Activated gamma-delta T cell treated with anti-CD3 and anti-CD28 coated beads, Interleukin-2, amount 50 U/mL, for 16 hours (primary cell): Measurements from ENCODE around the gene CHRNG.
"Not testable (repeated sequence)": the region's sequence is repeated elsewhere in the genome, so short reads cannot be mapped to it uniquely, and the experiment has no call there.

Experiments
- DNase-seq: peaks from one replicate; pipeline ENCODE4 v3.0.0-alpha.2; 2020; ENCODE audit warnings: low read depth

Gene CHRNG

GRCh38 chr2:232543928-232544631, 4.6 kb downstream of the CHRNG start:
- DNase-seq = no peak

- DNase-seq = no peak
Observed at GRCh38 chr2:232544674-232545073, 5.2 kb downstream of the CHRNG start.

- no peak for DNase-seq
Observed at GRCh38 chr2:232545511-232546375, 6.3 kb downstream of the CHRNG start.

GRCh38 chr2:232547991-232548390, 8.5 kb downstream of the CHRNG start:
- no peak for DNase-seq

DNA sequence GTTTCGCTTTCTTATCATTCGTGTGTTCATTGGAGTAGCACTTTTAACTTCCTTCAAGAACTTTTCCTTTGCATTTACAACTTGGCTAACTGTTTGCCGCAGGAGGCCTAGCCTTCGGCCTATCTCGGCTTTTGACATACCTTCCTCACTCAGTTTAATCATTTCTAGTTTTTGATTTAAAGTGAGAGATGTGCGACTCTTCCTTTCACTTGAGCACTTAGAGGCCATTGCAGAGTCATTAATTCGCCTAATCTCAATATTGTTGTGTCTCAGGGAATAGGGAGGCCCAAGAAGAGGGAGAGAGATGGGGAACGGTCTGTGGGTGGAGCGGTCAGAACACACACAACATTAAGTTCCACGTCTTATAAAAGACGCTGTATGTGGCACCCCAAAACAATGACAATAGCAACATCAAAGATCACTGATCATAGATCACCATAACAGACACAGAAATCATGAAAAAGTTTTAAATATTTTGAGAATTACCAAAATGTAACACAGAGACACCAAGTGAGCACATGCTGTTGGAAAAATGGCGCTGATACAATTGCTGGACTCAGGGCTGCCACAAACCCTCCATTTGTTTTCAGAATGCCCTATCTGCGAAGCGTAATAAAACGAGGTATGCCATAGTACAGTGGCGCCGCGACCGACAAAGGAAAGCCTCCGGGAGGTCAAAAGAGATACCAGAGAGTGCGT, 10.3 kb downstream of the CHRNG start:
- DNase-seq = no peak

- peak; percentile 87 for DNase-seq
Observed at GRCh38 chr2:232550354-232551249, 11.1 kb downstream of the CHRNG start, which contains the start of the genes EIF4E2 and TIGD1. TSS of gene EIF4E2 (plus strand) at chr2:232550689. CDS start at chr2:232550725, 36 bp downstream. TSS of gene TIGD1 (minus strand) at chr2:232550557. CDS start at chr2:232549882, 675 bp downstream.

DNA sequence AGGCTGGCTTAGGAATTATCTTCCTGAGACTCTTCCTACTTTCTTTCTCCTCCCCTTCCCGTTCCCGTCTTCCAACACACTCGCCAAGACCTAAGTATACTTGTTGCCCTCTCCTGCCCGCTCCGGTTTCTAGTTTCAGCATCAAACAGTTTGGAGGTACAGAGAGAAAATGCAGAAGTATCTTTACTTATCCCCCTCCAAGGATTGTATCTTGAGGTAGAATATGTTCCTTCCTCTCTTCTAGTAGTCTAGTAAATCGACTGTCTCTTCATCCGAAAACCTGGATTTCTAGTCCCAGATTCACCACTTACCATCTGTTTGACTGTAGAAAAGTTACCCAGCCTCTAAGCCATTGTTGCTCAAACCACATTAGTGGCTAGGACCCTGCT, 11.8 kb downstream of the CHRNG start:
- no peak for DNase-seq

DNA sequence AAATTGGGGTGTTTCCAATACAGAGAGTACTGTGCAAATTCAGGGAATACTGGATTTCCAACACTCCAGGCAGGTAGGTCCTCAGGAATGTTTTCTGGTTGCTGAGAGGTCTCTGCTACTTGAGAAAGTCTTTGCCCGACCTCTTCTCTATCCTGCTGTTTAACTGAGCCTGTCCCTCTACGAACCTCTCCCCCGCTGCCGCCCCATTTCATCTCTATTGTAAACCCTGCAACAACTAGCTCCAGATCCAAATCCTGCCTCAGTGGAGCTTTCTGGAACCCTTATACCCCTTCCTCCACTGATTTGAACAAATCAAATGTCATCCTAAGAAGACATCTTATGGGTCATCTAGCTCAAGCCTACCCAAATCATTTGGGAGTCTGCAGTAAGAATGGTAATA, 12.3 kb downstream of the CHRNG start:
- no peak for DNase-seq

- no peak for DNase-seq
Observed at GRCh38 chr2:232556426-232556825, 16.9 kb downstream of the CHRNG start.

DNA sequence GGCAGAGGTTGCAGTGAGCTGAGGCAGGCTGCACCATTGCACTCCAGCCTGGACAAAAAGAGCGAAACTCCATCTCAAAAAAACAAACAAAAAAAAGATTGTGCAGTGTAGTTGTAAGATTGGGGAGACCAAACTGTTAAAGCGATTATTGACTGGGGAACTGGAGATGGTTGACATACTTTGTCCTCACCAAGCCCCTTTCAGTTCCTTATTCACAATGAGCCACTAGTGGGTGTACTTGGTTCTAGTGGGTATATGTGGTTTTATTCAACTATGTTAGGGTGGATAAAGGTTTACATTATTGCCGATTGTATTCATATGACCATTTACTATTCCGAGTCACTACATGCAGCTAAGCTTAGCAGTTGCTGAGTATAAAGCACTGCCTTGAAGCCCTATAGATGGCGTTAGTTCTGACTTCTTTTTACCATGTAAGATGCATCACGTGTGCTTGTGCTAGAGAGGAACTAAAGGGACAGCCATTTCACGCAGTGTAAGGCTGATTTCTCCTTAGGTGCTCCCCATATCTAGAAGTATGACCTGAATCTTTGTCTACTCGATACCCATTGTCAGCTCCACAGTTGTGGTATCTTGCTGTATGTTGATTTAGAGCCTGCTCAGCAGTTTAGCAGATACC, 23.1 kb downstream of the CHRNG start:
- no peak for DNase-seq

- DNase-seq = no peak
Observed at GRCh38 chr2:232563580-232563979, 24.1 kb downstream of the CHRNG start.

GRCh38 chr2:232567721-232568120, 28.2 kb downstream of the CHRNG start:
- DNase-seq = no peak

- DNase-seq = no peak
Observed at GRCh38 chr2:232568161-232568560, 28.7 kb downstream of the CHRNG start.

DNA sequence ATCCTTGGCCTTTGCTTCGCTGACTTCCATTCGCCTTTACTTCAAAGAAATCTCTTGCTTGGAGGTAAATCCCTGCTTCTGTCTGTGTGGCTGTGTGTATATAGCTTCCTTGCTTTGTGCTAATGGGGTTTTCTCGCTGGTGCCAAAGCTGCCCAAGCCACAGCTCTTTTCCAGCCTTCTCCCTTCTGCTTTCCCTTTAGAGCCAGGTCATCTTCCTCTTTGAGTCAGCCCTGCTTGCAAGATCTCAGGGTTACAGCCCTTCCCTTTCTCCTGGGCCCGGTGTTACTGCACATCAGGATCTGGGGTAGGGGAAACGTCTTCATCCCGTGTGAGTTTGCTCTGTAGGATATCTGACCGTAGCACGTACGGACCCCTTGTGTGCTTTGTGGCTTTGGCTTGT, 30.0 kb downstream of the CHRNG start:
- no peak for DNase-seq

DNA sequence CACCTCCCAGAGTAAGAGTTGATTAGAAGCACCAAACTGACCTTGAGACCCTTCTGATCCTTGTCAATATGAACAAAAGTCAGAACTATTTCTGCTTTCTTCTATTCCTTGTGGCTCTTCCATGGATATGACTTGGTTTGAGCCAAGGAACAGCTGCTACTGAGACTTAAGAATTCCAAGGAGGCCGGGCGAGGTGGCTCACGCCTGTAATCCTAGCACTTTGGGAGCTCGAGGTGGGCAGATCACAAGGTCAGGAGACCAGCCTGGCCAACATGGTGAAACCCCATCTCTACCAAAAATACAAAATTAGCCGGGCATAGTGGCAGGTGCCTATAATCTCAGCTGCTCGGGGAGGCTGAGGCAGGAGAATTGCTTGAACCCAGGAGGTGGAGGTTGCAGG, 31.0 kb downstream of the CHRNG start:
- not testable (repeated sequence) for DNase-seq

DNA sequence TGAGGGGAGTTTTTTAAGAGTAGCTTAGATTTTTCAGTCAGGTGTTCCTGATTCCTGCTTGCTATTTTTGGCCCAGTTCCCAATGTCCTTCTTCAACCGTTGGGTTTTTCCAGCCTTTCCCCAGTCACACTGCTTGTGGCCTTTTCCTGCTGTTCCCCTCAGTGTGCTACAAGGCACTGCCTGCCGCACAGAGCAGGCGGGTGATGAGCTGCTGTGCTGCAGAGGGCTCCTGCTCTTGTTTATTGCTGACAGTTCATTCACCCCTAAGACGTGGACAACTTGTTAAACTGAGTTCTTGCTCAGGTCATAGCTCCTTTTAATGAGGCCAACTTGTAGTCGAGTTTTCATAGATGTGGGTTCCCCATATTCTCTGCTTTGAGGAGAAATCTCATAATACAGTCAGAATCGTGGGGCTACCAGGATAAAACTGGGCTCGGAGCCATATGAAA, 31.6 kb downstream of the CHRNG start:
- no peak for DNase-seq

DNA sequence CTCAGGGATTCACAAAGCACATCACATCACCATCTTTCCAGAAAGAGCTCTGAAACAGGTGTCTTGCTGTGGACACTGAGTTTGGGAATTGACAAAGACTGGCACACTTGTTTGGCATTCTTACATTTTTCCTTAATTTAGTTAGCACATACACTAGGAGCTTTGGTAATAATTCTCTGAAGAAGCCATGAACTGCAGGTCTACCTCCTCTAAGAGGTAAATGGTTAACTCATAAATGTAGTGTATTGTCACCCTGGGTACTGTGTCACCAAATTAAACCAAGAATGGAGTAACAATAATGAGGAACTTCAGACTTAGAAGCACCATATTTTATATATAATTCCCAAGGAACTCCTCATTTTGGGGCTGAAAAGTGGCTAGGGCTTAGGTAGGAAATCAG, 33.5 kb downstream of the CHRNG start:
- DNase-seq = no peak

DNA sequence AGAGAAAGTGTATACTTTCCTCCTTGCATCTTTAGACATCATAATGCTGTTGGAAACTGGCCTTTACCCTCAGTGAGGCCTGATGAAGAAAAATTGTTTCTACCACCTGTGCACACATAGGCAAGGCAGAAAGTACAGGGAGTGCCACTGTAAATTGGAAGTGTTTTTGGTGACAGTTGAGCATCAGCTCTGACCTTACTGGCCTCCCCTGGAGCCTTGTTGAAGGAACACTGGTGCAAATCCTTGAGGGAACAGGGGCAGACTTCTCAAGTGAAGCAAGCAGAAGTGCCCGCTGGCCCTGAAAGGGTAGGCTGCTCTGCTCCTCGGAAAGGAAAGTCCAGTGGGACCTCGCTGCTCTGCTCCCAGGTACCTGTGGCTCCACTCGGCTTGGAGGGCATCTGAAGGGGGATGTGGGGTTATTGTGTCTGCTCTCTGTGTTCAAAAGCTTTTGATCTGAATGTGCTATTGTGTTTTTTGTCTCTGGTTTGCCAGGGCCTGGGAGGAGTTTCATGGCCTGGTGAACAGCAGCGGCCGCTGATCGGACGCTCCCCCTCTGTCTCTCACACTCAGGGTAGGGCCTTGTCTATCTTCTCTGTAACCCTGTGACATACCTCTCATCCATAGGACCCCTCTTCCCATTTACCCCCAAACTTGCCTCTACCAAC, 34.4 kb downstream of the CHRNG start:
- no peak for DNase-seq

- no peak for DNase-seq
Observed at GRCh38 chr2:232574674-232575403, 35.3 kb downstream of the CHRNG start.

- DNase-seq = no peak
Observed at GRCh38 chr2:232575404-232575746, 35.9 kb downstream of the CHRNG start.
